Cardiac fibroblast (primary cell): Measurements from ENCODE around the gene TECTA.
"Not testable (repeated sequence)": the region's sequence is repeated elsewhere in the genome, so short reads cannot be mapped to it uniquely, and the experiment has no call there.

Source experiments
- DNase-seq, 2 donors: peaks; one replicate each; pipeline versions ENCODE4 v3.0.0 to v3.0.0-alpha.2; 2010; ENCODE audit warnings: low read depth in 2 of 2
- H3K4me3 ChIP-seq, 2 donors: replicated peaks in 1 of 2; 1 replicate in 1 of 2; 2 replicates in 1 of 2; pipeline ENCODE4 v1.5.1; 2011; ENCODE audit warnings: low read depth in 2 of 2, low read length in 2 of 2, mild to moderate bottlenecking in 2 of 2, moderate library complexity in 1 of 2
- TF ChIP-seq, protein P1 (sequence below): IDR thresholded peaks from one replicate; pipeline ENCODE4 v1.5.1; 2011; ENCODE audit warnings: low read depth, mild to moderate bottlenecking, low read length, inconsistent platforms

The TECTA gene

DNA sequence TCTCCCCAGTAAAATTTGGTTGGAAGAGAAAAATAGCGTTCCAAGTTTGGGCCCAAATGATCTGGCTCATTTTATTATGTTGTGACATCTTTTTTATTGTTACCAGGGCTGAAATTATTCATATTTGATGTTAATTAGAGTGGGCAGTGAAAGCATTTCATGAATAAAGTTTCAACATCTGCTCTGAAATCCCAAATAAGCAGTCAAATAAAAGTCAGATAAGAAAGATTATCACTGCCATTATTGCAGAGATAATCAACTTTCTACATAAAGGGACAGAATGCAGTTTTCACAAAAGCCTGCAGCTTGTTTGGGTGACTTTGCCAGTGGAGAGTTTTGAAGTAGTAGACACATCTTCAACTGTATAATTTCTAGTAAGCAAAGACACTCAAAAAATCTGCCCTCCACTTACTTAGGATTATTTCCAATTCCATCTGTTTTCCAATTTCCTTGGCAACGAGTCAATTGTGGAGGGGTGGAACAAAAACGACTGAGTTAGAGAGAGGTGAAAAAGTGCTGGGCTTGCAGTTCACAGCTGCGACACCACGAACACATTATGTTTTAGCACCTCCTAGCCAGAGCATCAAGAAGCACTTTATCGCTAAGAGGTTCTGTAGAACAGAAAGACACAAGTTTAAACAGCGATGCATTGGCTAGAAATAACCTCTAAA is 9.0 kb downstream of the TECTA start:
- DNase-seq, result no peak
- TF ChIP-seq, protein P1, sequence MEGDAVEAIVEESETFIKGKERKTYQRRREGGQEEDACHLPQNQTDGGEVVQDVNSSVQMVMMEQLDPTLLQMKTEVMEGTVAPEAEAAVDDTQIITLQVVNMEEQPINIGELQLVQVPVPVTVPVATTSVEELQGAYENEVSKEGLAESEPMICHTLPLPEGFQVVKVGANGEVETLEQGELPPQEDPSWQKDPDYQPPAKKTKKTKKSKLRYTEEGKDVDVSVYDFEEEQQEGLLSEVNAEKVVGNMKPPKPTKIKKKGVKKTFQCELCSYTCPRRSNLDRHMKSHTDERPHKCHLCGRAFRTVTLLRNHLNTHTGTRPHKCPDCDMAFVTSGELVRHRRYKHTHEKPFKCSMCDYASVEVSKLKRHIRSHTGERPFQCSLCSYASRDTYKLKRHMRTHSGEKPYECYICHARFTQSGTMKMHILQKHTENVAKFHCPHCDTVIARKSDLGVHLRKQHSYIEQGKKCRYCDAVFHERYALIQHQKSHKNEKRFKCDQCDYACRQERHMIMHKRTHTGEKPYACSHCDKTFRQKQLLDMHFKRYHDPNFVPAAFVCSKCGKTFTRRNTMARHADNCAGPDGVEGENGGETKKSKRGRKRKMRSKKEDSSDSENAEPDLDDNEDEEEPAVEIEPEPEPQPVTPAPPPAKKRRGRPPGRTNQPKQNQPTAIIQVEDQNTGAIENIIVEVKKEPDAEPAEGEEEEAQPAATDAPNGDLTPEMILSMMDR, result no peak
- no peak overlapping the region for H3K4me3 ChIP-seq

DNA sequence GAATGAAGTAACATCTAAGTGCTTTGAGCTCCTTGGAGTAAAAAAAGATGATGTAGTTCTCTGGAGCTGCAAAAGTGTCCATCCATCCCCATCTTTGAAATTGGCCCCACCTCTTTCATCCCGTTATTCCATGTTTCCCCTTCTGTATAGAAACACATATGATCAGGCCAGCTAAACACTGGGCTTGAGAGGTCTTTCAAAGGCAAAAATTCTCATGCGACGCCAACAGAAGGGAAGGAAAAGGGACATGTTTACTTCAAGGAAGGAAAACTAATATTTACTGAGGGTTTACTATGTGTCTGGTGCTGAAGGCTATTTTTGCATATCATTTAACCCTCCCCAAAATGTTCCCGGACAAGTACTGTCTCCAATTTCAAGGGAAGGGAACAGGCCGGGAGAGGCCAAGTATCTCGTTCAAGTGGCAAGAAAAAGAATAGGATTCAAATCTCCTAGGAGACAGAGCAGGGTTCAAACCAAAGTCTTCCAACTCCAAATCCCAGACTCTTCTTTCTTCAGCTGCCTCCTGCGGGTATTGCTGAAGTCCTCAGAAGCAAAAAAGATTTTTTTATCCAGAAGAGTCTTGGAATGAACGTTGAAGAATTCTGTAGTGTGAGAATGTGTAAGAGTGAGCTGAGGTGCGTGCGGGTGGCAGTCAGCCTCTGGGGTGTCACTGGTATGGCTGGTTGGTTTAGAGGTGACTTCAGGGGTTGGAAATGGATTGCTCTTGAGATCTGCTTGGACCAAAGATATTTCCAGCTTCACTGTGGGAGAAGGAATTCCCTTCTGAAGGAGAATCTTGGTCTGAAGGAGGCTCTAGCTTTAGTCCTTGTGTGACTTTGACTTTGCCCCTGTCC is 10.1 kb downstream of the TECTA start:
- no peak overlapping the region for H3K4me3 ChIP-seq
- TF ChIP-seq, protein P1, result no peak
- DNase-seq, result no peak

DNA sequence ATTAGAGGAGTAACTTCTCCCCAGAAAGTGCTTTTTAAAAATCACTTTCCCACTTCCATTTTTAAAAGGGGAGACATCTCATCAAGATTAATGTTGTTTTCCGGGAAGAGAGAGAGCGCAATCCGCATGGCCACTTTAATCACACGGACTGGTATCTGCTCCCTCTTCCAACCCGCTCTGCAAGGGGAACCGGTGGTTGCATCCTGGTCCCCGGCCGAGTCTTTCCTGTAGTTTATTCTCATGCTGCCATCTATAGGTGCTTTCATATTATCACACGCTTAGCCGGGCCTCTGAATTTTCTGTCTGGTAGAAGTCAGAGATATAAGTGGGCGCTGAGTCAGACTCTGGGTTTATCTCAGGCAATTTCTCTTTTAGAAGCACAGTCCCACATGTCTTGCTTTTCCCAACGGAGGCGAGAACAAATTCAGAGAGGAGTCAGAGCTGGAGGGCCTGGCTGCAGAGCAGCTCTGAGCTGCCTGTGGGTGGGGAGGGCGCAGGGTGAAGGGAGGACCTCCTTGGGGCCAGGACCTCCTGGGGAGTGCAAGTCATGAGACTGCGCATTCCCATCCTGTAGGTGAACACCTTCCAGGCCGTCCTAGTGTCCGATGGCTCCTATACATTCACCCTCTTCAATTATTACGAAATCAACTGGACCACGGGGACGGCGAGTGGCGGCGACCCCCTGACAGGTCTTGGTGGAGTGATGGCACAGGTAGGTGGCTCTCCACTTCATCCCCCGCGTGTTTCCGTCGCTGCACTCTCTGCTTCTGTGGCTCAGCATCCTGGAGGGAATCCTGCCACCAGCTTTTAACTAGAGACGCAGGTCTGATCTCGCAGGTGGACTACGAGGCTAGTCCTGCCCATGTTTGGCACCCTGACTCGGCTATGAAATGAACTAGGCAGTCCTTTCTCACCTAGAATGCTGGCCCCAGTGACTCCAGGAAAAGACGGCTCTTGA is 11.7 kb downstream of the TECTA start:
- peak; percentile 80 to 81 for DNase-seq
- H3K4me3 ChIP-seq, result no peak overlapping the region
- TF ChIP-seq, protein P1, result peak; percentile 59

DNA sequence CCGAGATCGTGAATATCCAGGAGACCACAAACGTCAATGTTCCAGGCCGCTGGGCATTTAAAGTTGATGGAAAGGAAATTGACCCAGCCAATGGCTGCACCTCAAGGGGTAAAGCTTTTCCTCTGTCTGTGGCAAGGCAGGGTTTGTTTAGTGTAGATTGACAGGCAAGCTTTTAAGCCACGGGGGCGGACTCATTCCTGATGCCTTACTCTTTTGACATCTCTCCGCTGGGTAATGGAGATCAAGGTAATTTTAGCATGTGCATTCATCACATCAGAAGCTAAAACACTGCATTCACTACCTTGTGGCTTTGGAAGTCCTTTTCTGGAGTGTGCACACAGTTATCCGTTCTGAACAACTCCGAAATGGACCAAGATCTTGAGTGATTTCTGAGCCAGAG is 12.6 kb downstream of the TECTA start:
- DNase-seq, result no peak
- TF ChIP-seq, protein P1, result no peak
- no peak overlapping the region for H3K4me3 ChIP-seq

DNA sequence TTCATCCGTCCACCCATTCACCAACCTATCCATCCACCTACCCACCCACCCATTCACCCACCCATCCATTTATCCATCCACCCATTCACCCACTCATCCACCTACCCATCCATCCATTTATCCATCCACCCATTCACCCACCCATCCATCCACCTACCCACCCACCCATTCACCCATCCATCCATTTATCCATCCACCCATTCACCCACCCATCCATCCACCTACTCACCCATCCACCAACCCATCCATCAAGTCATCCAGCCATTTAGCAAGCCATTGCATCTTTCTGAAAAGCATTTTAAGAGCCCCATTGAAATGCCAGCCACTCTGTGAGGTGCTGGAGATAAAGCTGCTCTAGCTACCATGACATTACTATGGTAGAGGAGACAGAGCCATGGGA is 14.0 kb downstream of the TECTA start:
- H3K4me3 ChIP-seq, DNase-seq: not testable (repeated sequence)

DNA sequence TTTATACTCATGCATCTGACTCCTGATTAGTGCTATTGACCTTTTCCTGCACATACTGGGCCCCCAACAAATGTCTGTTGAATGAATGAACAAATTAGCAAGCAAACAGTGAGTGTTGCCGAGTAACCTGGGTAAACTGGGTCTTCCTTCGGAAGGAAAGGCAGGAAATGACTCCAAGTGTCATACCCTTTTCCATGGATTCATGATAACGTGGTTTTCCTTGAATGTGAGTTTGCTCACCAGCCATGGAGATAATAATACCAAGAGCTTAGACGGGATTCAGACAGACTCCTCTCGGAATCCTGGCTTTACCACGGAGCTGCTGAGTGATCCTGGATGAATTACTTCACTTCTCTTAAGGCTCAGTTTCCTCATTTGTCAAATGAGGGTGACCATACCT is 16.7 kb downstream of the TECTA start:
- no peak overlapping the region for H3K4me3 ChIP-seq
- no peak for DNase-seq
- TF ChIP-seq, protein P1, result no peak
